Astrocyte (in vitro differentiated cells and primary cell): Measurements from ENCODE around the gene GDPD5.

Source experiments
- EZH2 ChIP-seq: IDR thresholded peaks from 2 replicates; pipeline ENCODE4 v1.6.1; 2012; ENCODE audit warnings: mild to moderate bottlenecking, low read length, inconsistent platforms; ENCODE audit not compliant: insufficient read depth
- TF ChIP-seq, protein P1 (sequence below): IDR thresholded peaks from 2 replicates; pipeline ENCODE4 v1.5.1; 2011; ENCODE audit warnings: low read depth, mild to moderate bottlenecking, inconsistent platforms, low read length, moderate library complexity; ENCODE audit not compliant: insufficient read depth

DNA sequence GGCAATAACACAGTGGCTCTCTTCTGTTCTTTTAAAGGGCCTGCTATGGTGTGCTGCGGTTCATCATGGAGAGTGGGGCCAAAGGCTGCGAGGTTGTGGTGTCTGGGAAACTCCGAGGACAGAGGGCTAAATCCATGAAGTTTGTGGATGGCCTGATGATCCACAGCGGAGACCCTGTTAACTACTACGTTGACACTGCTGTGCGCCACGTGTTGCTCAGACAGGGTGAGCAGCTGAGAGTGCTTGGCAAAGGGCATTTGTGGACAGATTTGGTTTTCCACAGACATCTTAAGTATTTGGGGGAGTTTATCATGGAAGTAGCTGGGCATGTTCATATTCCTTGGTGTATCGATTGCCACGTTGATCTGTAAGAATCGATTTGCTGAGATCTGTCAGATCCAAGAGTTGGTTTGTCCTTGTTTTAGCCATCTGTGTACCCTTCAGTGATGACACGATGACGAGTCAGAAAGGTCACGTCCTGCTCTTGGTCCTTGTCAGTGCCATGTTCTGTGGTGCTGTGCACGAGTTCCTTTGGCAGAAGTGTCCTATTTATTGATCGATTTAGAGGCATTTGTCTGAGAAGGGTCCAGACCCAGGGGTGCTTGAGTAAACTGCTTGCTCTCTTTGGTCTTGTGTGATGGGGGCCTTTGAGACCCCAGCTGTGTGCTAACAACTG lies 121.6 kb downstream of the GDPD5 start:
- TF ChIP-seq, protein P1, sequence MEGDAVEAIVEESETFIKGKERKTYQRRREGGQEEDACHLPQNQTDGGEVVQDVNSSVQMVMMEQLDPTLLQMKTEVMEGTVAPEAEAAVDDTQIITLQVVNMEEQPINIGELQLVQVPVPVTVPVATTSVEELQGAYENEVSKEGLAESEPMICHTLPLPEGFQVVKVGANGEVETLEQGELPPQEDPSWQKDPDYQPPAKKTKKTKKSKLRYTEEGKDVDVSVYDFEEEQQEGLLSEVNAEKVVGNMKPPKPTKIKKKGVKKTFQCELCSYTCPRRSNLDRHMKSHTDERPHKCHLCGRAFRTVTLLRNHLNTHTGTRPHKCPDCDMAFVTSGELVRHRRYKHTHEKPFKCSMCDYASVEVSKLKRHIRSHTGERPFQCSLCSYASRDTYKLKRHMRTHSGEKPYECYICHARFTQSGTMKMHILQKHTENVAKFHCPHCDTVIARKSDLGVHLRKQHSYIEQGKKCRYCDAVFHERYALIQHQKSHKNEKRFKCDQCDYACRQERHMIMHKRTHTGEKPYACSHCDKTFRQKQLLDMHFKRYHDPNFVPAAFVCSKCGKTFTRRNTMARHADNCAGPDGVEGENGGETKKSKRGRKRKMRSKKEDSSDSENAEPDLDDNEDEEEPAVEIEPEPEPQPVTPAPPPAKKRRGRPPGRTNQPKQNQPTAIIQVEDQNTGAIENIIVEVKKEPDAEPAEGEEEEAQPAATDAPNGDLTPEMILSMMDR: no peak
- no peak for TF ChIP-seq EZH2
